Myocyte (in vitro differentiated cells): ENCODE measurements around the gene RIBC2. TPM values are rescaled to one million over a fixed set of nuclear protein-coding genes. Genes with fewer than 3 reads are reported as not detected.

ENCODE experiments used
- DNase-seq: peaks from one replicate; pipeline ENCODE4 v3.0.0-alpha.2; 2012; ENCODE audit warnings: low read depth
- total RNA-seq: library from RNA; depleted of rRNA; stranded (reverse); fragments of >200 nt; gene quantifications from 2 replicates; pipeline ENCODE4 v1.2.3, GENCODE V29; 2014

RIBC2 gene
- total RNA-seq, 1 donor from 2014 or later = not detected

GRCh38 chr22:45472426-45472825 is 58.9 kb downstream of the RIBC2 start:
- DNase-seq = no peak

- no peak for DNase-seq
These were observed 60.2 kb downstream of the RIBC2 start for GRCh38 chr22:45473626-45474237.

- DNase-seq = no peak
These were observed 61.7 kb downstream of the RIBC2 start for GRCh38 chr22:45475063-45475747.

GRCh38 chr22:45475851-45476514 is 62.5 kb downstream of the RIBC2 start:
- no peak for DNase-seq

- DNase-seq = no peak
These were observed 63.3 kb downstream of the RIBC2 start for GRCh38 chr22:45476814-45477213.

- DNase-seq = no peak
These were observed 64.0 kb downstream of the RIBC2 start for GRCh38 chr22:45477366-45478107.

GRCh38 chr22:45478108-45478771 is 64.7 kb downstream of the RIBC2 start:
- peak; percentile 17 for DNase-seq

- no peak for DNase-seq
These were observed 67.2 kb downstream of the RIBC2 start for GRCh38 chr22:45480717-45481116.

- DNase-seq = no peak
These were observed 68.2 kb downstream of the RIBC2 start for GRCh38 chr22:45481661-45482060.

Other genes with a start within 250 kb of the RIBC2 start
- gene NUP50, start 249.8 kb upstream of the RIBC2 start, total RNA-seq = 17.9 and 20.9 TPM in 2 replicates
- gene KIAA0930, start 172.8 kb upstream of the RIBC2 start, total RNA-seq = 32.1 and 49.2 TPM in 2 replicates
- not detected in 2 replicates for gene UPK3A, start 128.7 kb upstream of the RIBC2 start, total RNA-seq
- gene FAM118A, start 103.8 kb upstream of the RIBC2 start, total RNA-seq = 12.3 and 12.7 TPM in 2 replicates
- not detected in 2 replicates for gene SMC1B, start 94 bp upstream of the RIBC2 start, total RNA-seq
- 12.2 and 12.6 TPM in 2 replicates for gene FBLN1, start 89.2 kb downstream of the RIBC2 start, total RNA-seq